A549 treated with CpdA at 1 μM for 4 hours (cell line): ENCODE results near the gene OR51M1. TPM values are rescaled to one million over a fixed set of nuclear protein-coding genes. Genes with fewer than 3 reads are reported as not detected.

ENCODE experiments used
- total RNA-seq: library from RNA; stranded (reverse); fragments of 200-300 nt; extraction: Qiagen RNA extraction; gene quantifications from 5 replicates; pipeline ENCODE4 v1.2.3, GENCODE V29; 2022; ENCODE audit warnings: low read depth

Gene OR51M1
- total RNA-seq, result not detected in 5 replicates

DNA sequence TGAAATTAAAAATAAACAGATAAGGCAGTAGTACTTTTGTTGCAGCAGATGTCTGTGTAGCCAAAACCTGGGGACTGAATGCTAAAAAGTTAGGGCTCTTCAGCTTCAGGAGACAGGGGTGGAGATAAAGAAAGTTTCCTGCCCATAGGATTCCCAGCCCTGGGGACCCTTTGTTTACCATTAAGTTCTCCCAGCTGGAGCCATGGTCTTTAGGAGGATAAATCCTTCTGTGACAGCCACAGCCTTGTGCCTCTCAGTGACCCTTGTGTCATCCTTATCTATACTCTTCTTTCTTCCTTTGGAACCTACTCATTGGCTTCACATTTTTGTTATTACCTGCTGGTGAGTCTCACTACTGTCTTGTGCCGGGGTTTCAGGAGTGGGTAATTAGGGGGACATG, at the start of gene OR51M1:
TSS of gene OR51M1 (plus strand) at position 237 of the 400 bp plus-strand sequence. CDS start 5,587 bp downstream, outside the sequence.

GRCh38 chr11:5343474-5344335, 39.9 kb upstream of the OR51M1 start, which contains the start of gene OR51B5:
Gene OR51B5, minus strand, starts transcription at chr11:5343524. Its CDS starts 0 bp downstream, at chr11:5343524.

GRCh38 chr11:5351208-5351607, 32.4 kb upstream of the OR51M1 start, which contains the start of gene OR51B6:
Gene OR51B6, plus strand, starts transcription at chr11:5351508. Its CDS starts 0 bp downstream, at chr11:5351508.

DNA sequence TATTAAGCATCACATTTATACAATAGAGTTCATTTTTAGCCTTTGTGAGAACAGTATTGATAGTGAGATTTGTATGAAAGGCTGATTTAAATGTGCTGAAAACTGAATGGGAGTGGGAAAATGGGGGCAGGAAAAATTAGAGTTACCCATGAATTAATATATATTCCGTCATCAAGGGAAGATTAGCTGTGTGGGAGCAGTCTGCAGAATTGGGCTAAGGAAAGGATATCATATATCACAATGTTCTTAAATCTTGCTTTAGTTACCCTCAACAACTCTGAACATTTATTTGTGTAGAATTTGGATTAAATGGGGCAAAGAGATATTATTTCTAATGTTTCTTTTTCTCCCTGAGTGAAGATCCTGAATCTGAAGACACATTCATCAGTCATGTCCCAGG, 38.2 kb downstream of the OR51M1 start, which contains the start of gene OR51Q1:
TSS of gene OR51Q1 (plus strand) at position 301 of the 400 bp plus-strand sequence. CDS start at position 391, 90 bp downstream.

DNA sequence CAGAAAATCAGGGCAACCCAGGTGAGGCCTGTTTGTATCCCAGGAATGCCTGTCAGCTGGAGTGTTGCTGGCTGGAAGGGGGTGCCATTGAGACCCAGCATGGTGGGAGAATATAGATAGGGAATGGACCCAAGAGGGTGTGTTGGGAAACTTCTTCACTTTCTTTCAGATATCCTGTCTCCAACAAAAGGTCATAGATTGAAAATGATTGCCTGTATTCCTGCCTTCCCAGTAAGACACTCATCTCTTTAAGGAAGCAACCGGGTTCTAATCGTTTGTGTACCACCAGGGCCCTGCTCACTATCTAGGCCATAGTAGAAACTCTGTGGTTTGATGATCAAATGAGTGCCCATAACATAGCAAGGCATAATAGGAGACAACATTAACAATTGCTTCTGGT, 57.8 kb downstream of the OR51M1 start, which contains the start of gene OR51I1:
TSS of gene OR51I1 (minus strand) at position 101 of the 400 bp plus-strand sequence. CDS start at position 101, 0 bp downstream.

Other genes with a start within 250 kb of the OR51M1 start
- not detected in 5 replicates for gene OR52A5, start 245.5 kb upstream of the OR51M1 start, total RNA-seq
- not detected in 5 replicates for gene OR52A1, start 229.1 kb upstream of the OR51M1 start, total RNA-seq
- gene OR51V1, start 183.1 kb upstream of the OR51M1 start, total RNA-seq, result not detected in 5 replicates
- not detected in 5 replicates for gene HBB, start 156.7 kb upstream of the OR51M1 start, total RNA-seq
- gene HBD, start 149.3 kb upstream of the OR51M1 start, total RNA-seq, result not detected in 5 replicates
- gene HBG1, start 134.0 kb upstream of the OR51M1 start, total RNA-seq, result not detected in 5 replicates
- gene HBG2, start 129.0 kb upstream of the OR51M1 start, total RNA-seq, result not detected in 5 replicates
- gene HBE1, start 113.9 kb upstream of the OR51M1 start, total RNA-seq, result 0.09 to 0.78 TPM (median 0.23 TPM) in 4 of 5 replicates, not detected in the other
- gene OR51B4, start 81.9 kb upstream of the OR51M1 start, total RNA-seq, result not detected in 5 replicates
- not detected in 5 replicates for gene OR51B2, start 59.5 kb upstream of the OR51M1 start, total RNA-seq
- gene OR51B5, start 40.3 kb upstream of the OR51M1 start, total RNA-seq, result 0.03 TPM in 1 of 5 replicates, not detected in the others
- gene OR51B6, start 32.3 kb upstream of the OR51M1 start, total RNA-seq, result not detected in 5 replicates
- gene OR51Q1, start 38.3 kb downstream of the OR51M1 start, total RNA-seq, result not detected in 5 replicates
- gene OR51I1, start 57.7 kb downstream of the OR51M1 start, total RNA-seq, result not detected in 5 replicates
- gene OR51I2, start 65.5 kb downstream of the OR51M1 start, total RNA-seq, result not detected in 5 replicates
- not detected in 5 replicates for gene OR52D1, start 104.9 kb downstream of the OR51M1 start, total RNA-seq
- not detected in 5 replicates for gene UBQLN3, start 126.1 kb downstream of the OR51M1 start, total RNA-seq
- gene UBQLNL, start 132.9 kb downstream of the OR51M1 start, total RNA-seq, result 0.08 to 0.20 TPM in 2 of 5 replicates, not detected in the others
- gene OR52H1, start 164.7 kb downstream of the OR51M1 start, total RNA-seq, result not detected in 5 replicates
- gene OR52B6, start 197.1 kb downstream of the OR51M1 start, total RNA-seq, result not detected in 5 replicates
- gene TRIM6, start 212.8 kb downstream of the OR51M1 start, total RNA-seq, result 10.8 to 14.1 TPM (median 11.6 TPM) in 5 replicates
- gene TRIM34, start 241.2 kb downstream of the OR51M1 start, total RNA-seq, result 2.3 to 4.3 TPM (median 3.3 TPM) in 5 replicates